GM12872 (cell line): ENCODE measurements around the gene KCTD3.

Experiments
- CTCF ChIP-seq: IDR thresholded peaks from 3 replicates; pipeline ENCODE4 v1.5.1; 2011; ENCODE audit warnings: low read depth, mild to moderate bottlenecking, low read length, moderate library complexity; ENCODE audit not compliant: insufficient read depth

The KCTD3 gene

GRCh38 chr1:215636258-215636965 is 69.3 kb downstream of the KCTD3 start:
- TF ChIP-seq CTCF: no peak

- TF ChIP-seq CTCF: no peak
Measured at GRCh38 chr1:215637041-215637573, 70.0 kb downstream of the KCTD3 start.

- TF ChIP-seq CTCF: no peak
Measured at GRCh38 chr1:215640429-215641148, 73.5 kb downstream of the KCTD3 start.

GRCh38 chr1:215643592-215644321 is 76.7 kb downstream of the KCTD3 start:
- TF ChIP-seq CTCF: no peak

- no peak for TF ChIP-seq CTCF
Measured at GRCh38 chr1:215645182-215645581, 78.1 kb downstream of the KCTD3 start.

GRCh38 chr1:215645861-215646260 is 78.8 kb downstream of the KCTD3 start:
- no peak for TF ChIP-seq CTCF

- no peak for TF ChIP-seq CTCF
Measured at GRCh38 chr1:215647738-215648137, 80.6 kb downstream of the KCTD3 start.
